Heart left ventricle (tissue), 13 donors: Measurements from ENCODE around the gene FOXN4.

Source experiments
- POLR2A ChIP-seq, 2 donors: fragments of 450-650 bp; IDR thresholded peaks; one replicate each; pipeline ENCODE4 v1.6.1; 2017; ENCODE audit warnings: antibody characterized with exemption in 2 of 2, mild to moderate bottlenecking in 2 of 2, moderate library complexity in 2 of 2
- TF ChIP-seq, protein P1 (sequence below), 12 donors: fragments of 200-600 bp; sonication (generic) in 4 of 12; IDR thresholded peaks; one replicate each; pipeline versions ENCODE4 v1.5.0 to v1.8.0; 2018 to 2022; ENCODE audit warnings: antibody characterized with exemption in 12 of 12, mild to moderate bottlenecking in 5 of 12
- donor health status: ischemic (EF 13 %, LVEDD 7.1; RV severe dilation, severe dysfunction).
- donor health status: DM: no; HTN: yes; CAD: no.
- donor health status: DM: no; HTN: no; CAD: no.
- donor health status: ischemic (EF 25% LVEDD 6.9; RV normal size, moderate dysfunction).
- donor health status: ischemic (EF 25% LVEDD 5.7; RV mildly dilated, moderate dysfunction).
- donor health status: ischemic (EF 35%, LVEDD 5.7; RV mildly dilated, moderate dysfunction).
- donor health status: nonischemic (EF 11% LVEDD 7.7; RV severe dilation, severe dysfunction).
- donor health status: DM: yes; HTN: yes; CAD: no.
- donor health status: PGD.
- donor health status: ischemic (EF 29% LVEDD 5.4; RV normal size, mild dysfunction).
- donor health status: nonischemic (EF 23%, LVEDD 6.1; RV moderate dilation, normal function).

- TF ChIP-seq, protein P1, sequence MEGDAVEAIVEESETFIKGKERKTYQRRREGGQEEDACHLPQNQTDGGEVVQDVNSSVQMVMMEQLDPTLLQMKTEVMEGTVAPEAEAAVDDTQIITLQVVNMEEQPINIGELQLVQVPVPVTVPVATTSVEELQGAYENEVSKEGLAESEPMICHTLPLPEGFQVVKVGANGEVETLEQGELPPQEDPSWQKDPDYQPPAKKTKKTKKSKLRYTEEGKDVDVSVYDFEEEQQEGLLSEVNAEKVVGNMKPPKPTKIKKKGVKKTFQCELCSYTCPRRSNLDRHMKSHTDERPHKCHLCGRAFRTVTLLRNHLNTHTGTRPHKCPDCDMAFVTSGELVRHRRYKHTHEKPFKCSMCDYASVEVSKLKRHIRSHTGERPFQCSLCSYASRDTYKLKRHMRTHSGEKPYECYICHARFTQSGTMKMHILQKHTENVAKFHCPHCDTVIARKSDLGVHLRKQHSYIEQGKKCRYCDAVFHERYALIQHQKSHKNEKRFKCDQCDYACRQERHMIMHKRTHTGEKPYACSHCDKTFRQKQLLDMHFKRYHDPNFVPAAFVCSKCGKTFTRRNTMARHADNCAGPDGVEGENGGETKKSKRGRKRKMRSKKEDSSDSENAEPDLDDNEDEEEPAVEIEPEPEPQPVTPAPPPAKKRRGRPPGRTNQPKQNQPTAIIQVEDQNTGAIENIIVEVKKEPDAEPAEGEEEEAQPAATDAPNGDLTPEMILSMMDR (IDR thresholded peaks at IDR 0.05), result no peak
- TF ChIP-seq POLR2A (IDR thresholded peaks at IDR 0.05), result no peak
Observed at GRCh38 chr12:109270494-109270893, 38.6 kb downstream of the FOXN4 start.
